HG03095 (cell line): Measurements from ENCODE around the gene SPINK9.

ENCODE experiments used
- ATAC-seq: cut with Tn5 transposase; IDR thresholded peaks from one replicate; pipeline ENCODE4 v1.9.1; 2021; ENCODE audit warnings: moderate library complexity; ENCODE audit not compliant: unreplicated experiment

SPINK9 gene

DNA sequence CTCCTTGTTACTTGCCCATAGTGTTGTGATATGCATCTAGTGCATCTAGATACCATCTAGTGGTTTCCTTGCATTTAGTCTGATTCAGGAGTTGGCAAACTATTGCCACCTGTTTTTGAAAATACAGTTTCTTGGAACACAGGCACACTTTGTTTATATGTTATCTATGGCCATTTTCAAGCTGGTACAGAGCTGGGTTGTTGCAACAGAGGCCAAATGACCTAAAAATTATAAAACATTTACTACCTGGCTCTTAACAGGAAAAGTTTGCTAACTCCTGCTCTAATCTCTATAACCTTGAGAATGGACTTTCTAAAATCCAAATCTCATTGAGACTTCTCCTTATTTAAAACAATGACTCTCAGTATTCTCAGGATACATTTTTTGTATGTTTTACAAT is 29.0 kb downstream of the SPINK9 start:
- no peak for ATAC-seq

DNA sequence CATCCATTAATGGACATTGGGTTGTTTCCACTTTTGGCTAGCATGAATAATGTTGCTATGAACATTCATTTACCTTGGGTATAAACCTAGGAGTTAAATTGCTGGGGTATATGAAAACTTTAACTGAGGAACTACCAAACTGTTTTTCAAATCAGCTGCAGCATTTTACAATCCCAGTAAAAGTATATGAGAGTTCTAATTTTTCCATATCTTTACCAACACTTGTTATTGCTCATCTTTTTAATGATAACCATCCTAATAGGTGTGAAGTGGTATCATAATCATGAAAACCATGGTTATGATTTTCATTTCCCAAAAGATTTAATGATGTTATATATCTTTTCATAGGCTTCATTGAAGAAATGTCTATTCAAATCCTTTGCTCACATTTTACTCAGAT is 32.9 kb downstream of the SPINK9 start:
- ATAC-seq = no peak

DNA sequence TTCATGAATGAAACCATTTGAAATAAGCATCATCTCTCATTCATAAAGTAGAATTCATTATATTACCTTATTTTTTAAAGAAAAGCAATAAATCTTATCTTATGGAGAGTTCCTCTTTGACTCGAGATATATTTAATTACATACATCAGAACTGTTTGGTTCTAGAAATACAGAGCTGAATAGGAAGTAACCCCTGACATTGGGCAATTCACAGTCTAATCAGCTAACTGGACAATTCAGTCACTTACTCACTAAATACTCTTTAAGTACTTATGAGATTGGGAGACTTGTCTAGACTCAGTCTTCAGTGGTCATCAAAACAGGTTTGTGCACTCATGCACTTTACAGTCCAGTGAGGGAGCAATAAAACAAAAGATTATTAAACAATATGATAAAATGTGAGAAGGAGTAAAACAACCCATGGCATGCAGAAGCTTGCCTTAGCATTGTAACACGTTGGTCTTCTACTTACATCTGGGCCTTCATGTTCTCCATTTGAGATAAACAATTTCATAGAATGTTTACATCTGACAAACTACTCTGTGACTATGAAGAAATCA is 36.9 kb downstream of the SPINK9 start:
- no peak for ATAC-seq

DNA sequence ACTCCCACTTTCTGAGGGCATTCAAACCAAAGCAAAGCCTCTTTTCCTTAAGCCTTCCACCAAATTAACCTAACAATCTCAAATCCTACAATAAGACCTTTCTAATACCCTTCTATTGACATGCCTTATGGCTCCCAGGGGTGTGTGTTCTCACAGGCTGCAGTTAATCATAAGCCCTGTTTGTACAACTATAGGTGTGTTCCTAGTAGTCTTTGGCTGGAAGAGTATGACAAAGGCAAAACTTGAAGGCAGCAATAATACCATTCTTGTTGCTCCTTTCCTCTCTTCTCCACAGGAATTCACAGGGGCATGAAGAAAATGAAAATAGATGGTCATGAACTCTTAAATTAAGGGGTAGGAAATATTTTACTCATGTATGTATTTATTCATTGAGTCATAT is 37.5 kb downstream of the SPINK9 start:
- no peak for ATAC-seq

DNA sequence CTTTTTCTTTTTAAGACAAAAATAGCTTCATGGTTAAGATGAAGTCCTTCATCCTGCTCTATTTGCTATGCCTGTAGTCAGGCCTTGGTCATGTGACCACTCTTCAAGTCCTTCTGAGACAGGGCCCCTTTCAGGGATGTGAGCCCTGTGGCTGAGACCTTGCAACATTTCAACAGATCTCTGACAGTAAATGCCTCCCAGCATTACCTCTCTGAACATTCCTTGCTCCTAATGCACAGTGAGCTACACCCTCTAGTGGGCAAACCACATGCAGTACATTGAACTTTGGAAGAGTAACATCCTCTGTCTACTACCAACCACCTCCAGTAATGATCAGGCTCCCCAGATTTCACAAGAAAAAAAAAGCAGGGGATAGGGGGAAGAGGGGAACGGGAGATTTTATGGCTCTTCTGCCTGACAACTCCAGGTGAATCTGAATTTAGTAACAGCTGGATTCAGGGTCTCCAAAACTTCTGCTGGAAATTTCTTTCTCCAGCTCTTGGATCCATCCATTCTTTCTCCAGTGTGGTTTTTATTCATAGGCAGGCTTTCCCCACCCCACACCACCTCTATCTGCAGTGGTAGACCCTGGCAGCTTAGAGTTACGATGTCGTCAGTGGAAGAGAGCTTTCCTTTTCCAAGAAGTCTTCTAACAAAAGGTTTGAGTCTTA is 39.5 kb downstream of the SPINK9 start:
- peak; percentile 91 for ATAC-seq

DNA sequence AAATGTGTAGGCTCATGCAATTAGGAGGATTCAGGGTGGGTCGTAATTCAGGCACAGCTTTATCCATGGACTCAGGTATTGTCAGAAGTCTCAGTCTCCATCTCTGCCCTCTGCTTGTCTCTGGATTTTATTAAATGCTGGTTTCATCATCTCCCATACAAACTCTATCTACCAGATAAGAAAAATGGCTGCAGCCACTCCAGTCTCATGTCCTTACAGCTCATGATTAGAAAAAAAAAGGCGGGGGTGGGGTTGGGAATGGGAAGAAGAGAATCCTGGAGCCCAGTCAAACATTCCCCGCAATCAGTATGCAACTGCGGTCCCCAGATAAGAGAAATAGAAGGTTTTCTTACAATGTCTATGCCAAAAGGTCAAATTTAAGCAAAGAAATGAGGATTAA is 40.8 kb downstream of the SPINK9 start:
- ATAC-seq = no peak

DNA sequence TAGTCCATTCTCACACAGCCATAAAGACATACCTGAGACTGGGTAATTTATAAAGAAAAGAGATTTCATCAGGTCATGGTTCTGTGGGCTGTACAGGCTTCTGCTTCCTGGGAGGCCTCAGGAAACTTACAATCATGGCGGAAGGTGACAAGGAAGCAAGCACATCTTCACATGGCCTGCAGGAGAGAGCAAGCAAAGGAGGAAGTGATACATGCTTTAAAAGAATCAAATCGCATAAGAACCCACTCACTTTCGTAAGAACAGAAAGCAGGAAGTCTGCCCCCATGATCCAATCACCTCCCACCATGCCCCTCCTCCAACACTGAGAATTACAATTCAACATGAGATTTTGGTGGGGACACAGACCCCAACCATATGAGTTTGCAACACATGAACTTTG is 43.3 kb downstream of the SPINK9 start:
- ATAC-seq = no peak

DNA sequence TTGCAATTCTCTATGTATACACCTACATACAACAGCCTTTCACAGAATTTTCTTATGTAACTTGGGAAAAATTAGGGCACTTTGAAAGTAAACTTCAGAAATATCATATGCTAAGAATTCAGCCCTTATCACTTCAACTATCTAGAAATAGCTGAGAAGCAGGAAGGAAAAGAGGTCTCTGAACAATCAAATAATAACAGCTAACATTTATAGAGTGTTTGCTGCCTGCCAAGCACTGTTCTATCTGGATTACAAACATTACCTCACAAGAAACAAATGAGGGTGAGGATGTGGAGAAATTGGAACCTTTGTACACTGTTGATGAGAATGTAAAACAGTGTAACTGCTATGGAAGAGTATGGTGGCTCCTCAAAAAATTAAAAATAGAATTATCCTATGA is 44.0 kb downstream of the SPINK9 start:
- ATAC-seq = no peak

DNA sequence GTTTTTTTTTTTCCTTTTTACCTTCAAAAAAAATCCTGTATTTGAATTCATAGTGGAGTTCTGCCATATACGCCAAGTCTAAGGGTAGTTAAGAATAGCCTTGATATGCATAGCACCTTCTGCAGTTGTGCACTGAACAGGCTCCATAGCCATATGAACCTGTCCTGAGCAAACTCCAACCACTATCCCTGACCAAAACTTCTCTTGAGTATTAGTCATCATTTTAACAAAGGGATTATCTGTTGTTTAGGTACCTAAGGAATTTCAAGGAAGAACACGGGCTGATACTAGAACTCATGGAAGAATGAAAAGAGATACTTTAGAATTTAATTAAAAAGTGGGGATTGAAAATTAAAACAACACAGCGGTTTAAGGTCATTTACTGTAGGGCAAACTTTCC is 46.5 kb downstream of the SPINK9 start:
- no peak for ATAC-seq

DNA sequence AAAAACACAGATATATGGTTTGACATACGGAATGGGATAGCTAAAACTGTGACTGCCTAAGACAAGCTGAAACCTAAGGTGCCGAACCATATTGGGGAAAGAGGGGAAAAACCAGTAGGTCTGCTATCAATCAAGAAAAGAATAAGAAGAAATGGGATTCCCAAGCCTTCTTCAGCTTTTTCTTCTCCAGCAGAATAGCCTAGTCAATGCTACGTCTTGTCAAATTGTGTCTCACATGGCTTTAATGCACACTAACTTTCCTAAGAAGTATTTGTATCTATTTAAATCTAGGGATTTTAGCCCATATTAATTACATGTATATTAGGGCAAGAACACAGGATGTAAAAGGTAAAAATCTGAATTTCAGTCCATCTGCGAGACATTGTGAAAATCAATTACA is 47.6 kb downstream of the SPINK9 start:
- ATAC-seq = no peak

DNA sequence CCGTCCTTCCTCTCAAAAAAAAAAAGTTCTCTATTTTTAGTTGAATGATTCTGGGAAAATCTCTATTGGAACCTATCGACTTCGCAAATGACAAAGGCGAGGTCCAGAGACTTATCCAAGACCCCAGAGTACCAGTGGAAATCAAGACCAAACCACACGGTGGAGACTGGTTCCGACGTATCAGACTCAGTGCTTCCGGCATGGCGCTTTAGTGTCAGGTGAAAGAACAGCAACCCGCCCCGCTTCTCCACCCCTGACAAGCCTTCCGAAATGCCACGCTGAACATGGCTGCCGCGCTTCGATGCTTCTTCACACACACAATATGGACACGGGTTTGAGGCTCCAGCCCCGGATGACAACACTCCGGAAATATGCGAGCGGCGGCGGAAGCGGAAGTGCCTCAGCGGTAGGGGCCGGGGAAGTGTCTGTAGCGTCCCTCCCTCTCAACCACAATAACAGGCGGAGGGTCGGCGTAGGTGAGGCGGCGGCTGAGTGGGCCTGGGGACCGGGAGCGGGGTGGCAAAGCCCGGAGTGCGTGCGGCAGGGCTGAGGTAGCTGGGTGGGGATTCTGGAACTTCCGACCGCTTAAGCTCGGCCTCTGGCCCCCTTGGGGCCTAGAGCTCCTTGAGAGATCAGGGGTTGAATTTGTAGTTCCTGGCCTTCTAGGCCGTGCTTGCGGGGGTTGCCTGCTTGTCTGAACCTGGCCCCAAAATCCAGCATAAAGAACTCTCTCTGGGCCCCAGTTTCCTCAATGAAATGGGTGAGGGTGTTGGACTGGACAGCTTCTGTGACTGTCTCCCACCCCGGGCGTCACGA is 48.4 kb downstream of the SPINK9 start, which contains the start of gene FBXO38:
FBXO38 (plus strand) TSS at position 395 of the 816 bp plus-strand sequence. CDS start 10,819 bp downstream, outside the sequence.
- ATAC-seq = peak; percentile 98

DNA sequence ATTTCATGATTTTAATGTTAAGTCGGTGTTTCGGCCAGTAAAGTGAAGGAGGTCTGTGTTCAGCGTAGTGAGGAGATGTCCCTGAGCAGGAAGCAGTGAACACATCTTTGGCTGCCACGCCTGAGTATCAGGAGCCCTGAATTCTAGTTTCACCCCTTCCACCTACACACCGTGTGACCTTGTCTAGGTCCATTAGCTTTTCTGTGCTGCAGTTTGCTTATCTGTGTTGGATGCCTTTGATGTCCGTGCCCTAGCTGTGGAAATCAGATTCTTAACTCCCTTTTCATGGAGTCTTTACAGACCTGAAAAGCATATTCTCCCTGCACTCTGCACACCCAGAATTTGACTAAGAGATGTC is 49.0 kb downstream of the SPINK9 start:
- peak; percentile 31 for ATAC-seq

DNA sequence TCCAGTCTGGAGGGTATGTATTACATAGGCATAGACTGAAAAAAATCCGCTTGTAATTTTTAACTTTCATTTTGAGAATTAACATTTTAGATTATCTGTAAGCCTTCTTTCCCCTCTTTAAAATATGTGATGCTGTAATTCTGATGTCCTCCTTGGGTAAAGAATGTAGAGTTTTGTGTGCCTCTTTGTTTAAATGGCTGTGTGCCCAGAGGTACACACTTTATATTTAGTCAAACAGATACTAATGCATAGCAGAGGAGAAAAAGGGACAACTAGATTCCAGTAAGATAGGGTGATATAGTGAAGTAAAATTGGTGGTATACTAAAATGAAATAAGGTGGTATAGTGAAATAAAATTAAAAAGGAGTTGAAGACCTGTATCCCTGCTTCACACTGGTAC is 49.7 kb downstream of the SPINK9 start:
- ATAC-seq = no peak

DNA sequence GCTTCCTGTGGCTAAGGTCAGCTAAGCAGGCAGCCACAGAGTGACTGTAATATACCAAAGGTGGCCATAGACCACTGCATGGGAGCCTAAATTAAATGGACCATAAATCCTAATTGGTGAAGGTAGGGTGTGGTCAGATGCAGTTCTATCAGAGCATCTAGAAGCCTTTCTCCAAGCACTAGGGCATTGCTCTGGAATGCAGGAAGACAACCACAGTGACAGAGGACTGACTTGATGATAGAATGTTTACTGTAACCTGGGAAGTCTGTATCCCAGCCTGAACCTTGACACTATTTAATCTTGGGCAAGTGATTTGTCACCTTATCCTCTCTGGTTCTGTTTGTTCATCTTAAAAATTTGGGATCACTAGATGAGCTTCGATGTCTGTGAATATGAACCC is 50.7 kb downstream of the SPINK9 start:
- ATAC-seq = no peak

DNA sequence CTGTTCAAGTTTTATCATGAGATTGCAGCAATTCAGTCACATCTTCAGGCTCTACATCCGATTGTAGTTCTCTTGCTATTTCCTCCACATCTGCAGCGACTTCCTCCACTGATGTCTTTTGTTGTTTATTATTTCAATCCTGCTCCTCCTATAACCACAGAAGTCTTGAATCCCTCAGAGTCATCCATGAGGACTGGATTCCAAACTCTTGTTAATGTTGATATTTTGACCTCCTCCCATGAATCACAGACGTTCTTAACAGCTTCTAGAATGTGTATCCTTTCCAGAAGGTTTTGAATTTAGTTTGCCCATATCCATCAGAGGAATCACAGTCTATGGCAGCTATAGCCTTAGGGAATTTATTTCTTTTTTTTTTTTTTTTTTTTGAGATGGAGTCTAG is 52.0 kb downstream of the SPINK9 start:
- ATAC-seq = no peak

DNA sequence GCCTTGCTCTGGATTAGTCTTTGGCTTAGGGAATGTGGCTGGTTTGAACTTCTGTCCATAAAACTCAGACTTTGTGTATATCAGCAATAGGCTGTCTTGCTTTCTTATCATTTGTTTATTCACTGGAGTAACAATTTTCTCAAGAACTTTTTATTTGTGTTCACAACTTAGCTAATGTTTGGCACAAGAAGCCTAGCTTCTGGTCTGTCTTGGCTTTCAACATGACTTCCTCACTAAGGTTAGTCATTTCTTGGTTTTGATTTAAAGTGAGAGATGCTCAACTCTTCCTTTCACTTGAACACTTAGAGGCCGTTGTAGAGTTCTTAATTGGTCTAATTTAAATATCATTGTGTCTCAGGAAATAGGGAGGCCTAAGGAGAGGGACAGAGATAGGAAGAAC is 53.3 kb downstream of the SPINK9 start:
- no peak for ATAC-seq
